H1 (cell line): ENCODE data around the gene ARRB1. TPM values are rescaled to one million over a fixed set of nuclear protein-coding genes. Genes with fewer than 3 reads are reported as not detected.

ENCODE experiments used
- CEBPB ChIP-seq: IDR thresholded peaks from 2 replicates; pipeline ENCODE4 v1.6.1; 2012; ENCODE audit warnings: low read depth, low read length
- GTF2F1 ChIP-seq: IDR thresholded peaks from 2 replicates; pipeline ENCODE4 v1.6.1; 2012; ENCODE audit warnings: low read depth, low read length, improper control_type of control experiment, borderline replicate concordance
- KDM1A ChIP-seq: fragments of 200-600, 300-600 bp; sonication (generic); IDR thresholded peaks from 2 replicates; pipeline ENCODE4 v1.7.1; 2016; ENCODE audit warnings: mild to moderate bottlenecking, low read length, borderline replicate concordance
- polyA plus RNA-seq, 7 experiments: library from polyadenylated mRNA; depleted of rRNA in 3 of 7; stranded (reverse) in 5 of 7; unstranded in 2 of 7; fragments of >200 nt in 5 of 7; fragments of 200-250 nt in 2 of 7; gene quantifications; 1 replicate in 5 of 7; 2 replicates in 1 of 7; 4 replicates in 1 of 7; pipeline versions ENCODE4 v1.2.1 to v1.2.3, GENCODE V29; 2011 to 2013; ENCODE audit warnings: missing spikeins in 2 of 7, mixed read lengths in 2 of 7
- total RNA-seq: library from RNA; stranded (reverse); fragmentation: NEBNext Ultra II Directional; extraction: Animal tissue kit (Norgen Biotek cat#: 25700); gene quantifications from 2 replicates; pipeline ENCODE4 v1.2.1, GENCODE V29; 2021

Gene ARRB1
- total and polyA plus RNA-seq, 2 of the 8 experiments (the other 6 are each of a cell fraction or from before 2014, with no cell fraction given), result 9.4 to 31.8 TPM

GRCh38 chr11:75345455-75346160 lies 5.9 kb downstream of the ARRB1 start (continued):
- TF ChIP-seq KDM1A (no peak), CEBPB (no peak), GTF2F1 (no peak)
- TF ChIP-seq, all 59 proteins: peak for 0
